Trophoblast cell (in vitro differentiated cells and primary cell): ENCODE results near the gene RHOBTB3.

Source experiments
- DNase-seq, 2 donors: peaks; one replicate each; pipeline ENCODE4 v3.0.0-alpha.2; 2016
- H2AFZ ChIP-seq: 2 replicates; pipeline ENCODE4 v1.6.1; 2013; ENCODE audit warnings: low read length, moderate library complexity, mild to moderate bottlenecking; ENCODE audit not compliant: insufficient read depth, poor library complexity
- H2AK5ac ChIP-seq: 2 replicates; pipeline ENCODE4 v1.6.1; 2013; ENCODE audit warnings: mild to moderate bottlenecking, low read length
- H2BK120ac ChIP-seq: 2 replicates; pipeline ENCODE4 v1.6.1; 2013; ENCODE audit warnings: low read length, mild to moderate bottlenecking, moderate library complexity; ENCODE audit not compliant: insufficient read depth, poor library complexity
- H2BK12ac ChIP-seq: 2 replicates; pipeline ENCODE4 v1.6.1; 2013; ENCODE audit warnings: mild to moderate bottlenecking, low read length, moderate library complexity
- H2BK5ac ChIP-seq: 2 replicates; pipeline ENCODE4 v1.6.1; 2013; ENCODE audit warnings: low read length, low read depth, moderate library complexity, mild to moderate bottlenecking; ENCODE audit not compliant: poor library complexity
- H3K14ac ChIP-seq: 2 replicates; pipeline ENCODE4 v1.6.1; 2013; ENCODE audit warnings: mild to moderate bottlenecking, low read length
- H3K18ac ChIP-seq: 2 replicates; pipeline ENCODE4 v1.6.1; 2013; ENCODE audit warnings: mild to moderate bottlenecking, low read length
- H3K23ac ChIP-seq: 2 replicates; pipeline ENCODE4 v1.6.1; 2013; ENCODE audit warnings: low read length
- H3K27ac ChIP-seq: 2 replicates; pipeline ENCODE4 v1.5.1; 2013; ENCODE audit warnings: low read depth, mild to moderate bottlenecking, inconsistent platforms, low read length, moderate library complexity
- H3K27me3 ChIP-seq: 2 replicates; pipeline ENCODE4 v1.6.1; 2013; ENCODE audit warnings: inconsistent platforms, mild to moderate bottlenecking, low read length, moderate library complexity; ENCODE audit not compliant: insufficient read depth
- H3K36me3 ChIP-seq, 2 experiments: 1 replicate in 1 of 2; 2 replicates in 1 of 2; pipeline ENCODE4 v1.6.1; 2013; ENCODE audit warnings: low read length in 2 of 2, mild to moderate bottlenecking in 2 of 2, moderate library complexity in 1 of 2; ENCODE audit not compliant: insufficient read depth in 2 of 2, control insufficient read depth in 1 of 2
- H3K4ac ChIP-seq: 2 replicates; pipeline ENCODE4 v1.6.1; 2013; ENCODE audit warnings: low read depth, mild to moderate bottlenecking, low read length, moderate library complexity
- H3K4me1 ChIP-seq, 2 experiments: 1 replicate in 1 of 2; 2 replicates in 1 of 2; pipeline ENCODE4 v1.6.1; 2013; ENCODE audit warnings: low read length in 2 of 2, mild to moderate bottlenecking in 2 of 2, moderate library complexity in 1 of 2; ENCODE audit not compliant: insufficient read depth in 2 of 2, control insufficient read depth in 1 of 2
- H3K4me2 ChIP-seq: 2 replicates; pipeline ENCODE4 v1.6.1; 2013; ENCODE audit warnings: inconsistent platforms, mild to moderate bottlenecking, low read length, moderate library complexity
- H3K4me3 ChIP-seq: 2 replicates; pipeline ENCODE4 v1.5.1; 2013; ENCODE audit warnings: mild to moderate bottlenecking, low read depth, low read length, inconsistent platforms
- H3K79me1 ChIP-seq: one replicate; pipeline ENCODE4 v1.6.1; 2013; ENCODE audit warnings: low read length
- H3K79me2 ChIP-seq: 2 replicates; pipeline ENCODE4 v1.6.1; 2013; ENCODE audit warnings: low read length, mild to moderate bottlenecking; ENCODE audit not compliant: control insufficient read depth, insufficient read depth, poor library complexity
- H3K9ac ChIP-seq: 2 replicates; pipeline ENCODE4 v1.6.1; 2013; ENCODE audit warnings: mild to moderate bottlenecking, low read length
- H3K9me3 ChIP-seq: 2 replicates; pipeline ENCODE4 v1.6.1; 2013; ENCODE audit warnings: low read depth, mild to moderate bottlenecking, control low read depth, inconsistent platforms, low read length; ENCODE audit not compliant: insufficient read depth
- H4K12ac ChIP-seq: 2 replicates; pipeline ENCODE4 v1.6.1; 2013; ENCODE audit warnings: low read depth, mild to moderate bottlenecking, low read length, moderate library complexity
- H4K8ac ChIP-seq: 2 replicates; pipeline ENCODE4 v1.6.1; 2013; ENCODE audit warnings: low read depth, mild to moderate bottlenecking, low read length, moderate library complexity
- H4K91ac ChIP-seq: one replicate; pipeline ENCODE4 v1.6.1; 2013; ENCODE audit warnings: low read depth, mild to moderate bottlenecking, low read length, moderate library complexity
- WGBS: extraction: QIAGEN DNeasy Blood & Tissue Kit; methylation state at CpG from one replicate; pipeline ENCODE4 v1.1.7; 2013; ENCODE audit warnings: missing lambda C conversion rate; ENCODE audit not compliant: insufficient read length, insufficient coverage; ENCODE audit errors: extremely low coverage; 5-methylcytosine and 5-hydroxymethylcytosine counted together

RHOBTB3 gene

DNA sequence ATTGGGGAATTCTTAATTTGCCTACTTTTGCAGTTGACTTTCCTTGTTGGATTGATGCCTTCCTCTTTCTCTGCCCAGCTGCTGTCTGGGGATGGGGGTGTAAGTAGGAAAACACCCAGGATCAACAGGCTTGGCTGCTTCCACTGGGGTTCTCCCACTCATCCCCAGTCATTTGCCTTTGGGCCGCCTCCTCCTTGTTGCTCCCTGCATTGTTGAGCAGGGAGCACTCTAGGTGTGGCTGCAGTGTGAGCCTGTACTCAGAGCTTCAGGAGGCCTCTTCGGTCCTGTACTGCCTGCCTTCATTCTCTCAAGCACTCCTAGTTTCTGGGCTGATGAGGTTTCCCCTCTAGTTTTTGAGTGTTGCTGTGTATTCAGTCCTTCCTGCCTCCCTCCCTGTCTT, 12.1 kb downstream of the RHOBTB3 start:
- Histone ChIP-seq H4K12ac (no peak overlapping the region), H3K36me3 (peaks cover 30 to 40% of the 10 kb centered on the region in 2 experiments), H3K9me3 (no peaks in the 10 kb centered on the region), H4K91ac (no peak overlapping the region), H3K27me3 (no peaks in the 10 kb centered on the region), H4K8ac (no peak overlapping the region), H3K79me2 (no peaks in the 10 kb centered on the region), H2BK12ac (no peak overlapping the region), H3K4me1 (peaks cover 0 to 3% of the 10 kb centered on the region in 2 experiments), H2BK5ac (no peak overlapping the region), H3K4me3 (no peak overlapping the region), H3K18ac (peak overlapping the region; percentile 40), H3K4ac (peak overlapping the region; percentile 58), H2AFZ (no peak overlapping the region), H3K27ac (no peak overlapping the region), H3K14ac (no peak overlapping the region), H3K4me2 (no peak overlapping the region), H3K79me1 (no peaks in the 10 kb centered on the region), H2BK120ac (no peak overlapping the region), H3K9ac (peak overlapping the region; percentile 56), H3K23ac (peak overlapping the region; percentile 6), H2AK5ac (no peak overlapping the region)
- no peak for DNase-seq
- WGBS: no CpG with 5 or more reads among the region's 2 CpGs

DNA sequence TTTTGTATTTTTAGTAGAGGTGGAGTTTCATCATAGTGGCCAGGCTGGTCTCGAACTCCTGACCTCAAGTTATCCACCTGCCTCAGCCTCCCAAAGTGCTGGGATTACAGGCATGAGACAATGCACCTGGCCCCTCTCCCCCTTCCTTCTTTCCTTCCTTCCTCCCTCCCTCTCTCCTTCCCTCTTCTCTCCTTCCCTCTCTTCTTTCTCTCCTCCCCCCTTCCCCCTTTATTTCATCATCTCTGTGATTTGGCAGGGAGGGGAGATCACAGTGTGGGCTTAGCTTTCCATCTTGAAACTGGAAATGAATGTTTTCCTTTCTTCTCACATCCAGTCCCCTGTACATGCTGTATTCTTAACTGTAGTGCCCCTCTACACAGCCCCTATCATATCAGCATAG, 12.7 kb downstream of the RHOBTB3 start:
- Histone ChIP-seq H2AFZ (no peak overlapping the region), H3K27ac (no peak overlapping the region), H3K4me1 (peaks cover 0 to 3% of the 10 kb centered on the region in 2 experiments), H3K27me3 (no peaks in the 10 kb centered on the region), H3K4me3 (no peak overlapping the region), H3K79me1 (no peaks in the 10 kb centered on the region), H3K23ac (no peak overlapping the region), H4K91ac (no peak overlapping the region), H2BK5ac (no peak overlapping the region), H3K36me3 (peaks cover 27 to 39% of the 10 kb centered on the region in 2 experiments), H2BK12ac (no peak overlapping the region), H3K79me2 (no peaks in the 10 kb centered on the region), H2BK120ac (no peak overlapping the region), H3K9ac (no peak overlapping the region), H3K4me2 (no peak overlapping the region), H3K18ac (no peak overlapping the region), H4K12ac (no peak overlapping the region), H3K9me3 (no peaks in the 10 kb centered on the region), H2AK5ac (no peak overlapping the region), H3K14ac (no peak overlapping the region), H4K8ac (no peak overlapping the region), H3K4ac (no peak overlapping the region)
- WGBS: no CpG with 5 or more reads among the region's 1 CpG
- no peak for DNase-seq

DNA sequence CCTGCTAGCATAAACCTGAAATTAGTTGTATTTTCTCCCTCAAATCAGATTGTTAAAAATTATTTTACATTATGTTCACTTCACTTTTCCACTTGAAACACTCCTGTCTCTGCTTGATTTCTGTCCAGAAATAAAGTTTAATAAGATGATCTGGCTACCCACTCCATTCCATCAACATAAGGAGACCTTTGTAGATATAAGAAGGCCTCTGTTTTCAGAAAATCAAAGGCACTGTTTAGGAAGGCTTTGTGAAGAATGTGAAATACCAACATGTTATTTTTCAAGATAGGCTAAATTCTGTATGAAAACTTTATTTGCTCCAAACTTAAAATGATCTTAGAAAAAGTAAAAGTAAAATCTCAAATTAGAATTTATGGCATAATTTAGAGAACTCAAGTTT, 15.1 kb downstream of the RHOBTB3 start:
- no peak overlapping the region for H3K18ac ChIP-seq
- H3K4me1 ChIP-seq: peaks cover 0 to 3% of the 10 kb centered on the region in 2 experiments
- no peak overlapping the region for H2BK12ac ChIP-seq
- H4K8ac ChIP-seq: no peak overlapping the region
- no peak overlapping the region for H3K23ac ChIP-seq
- H2BK5ac ChIP-seq: no peak overlapping the region
- H2AFZ ChIP-seq: no peak overlapping the region
- peaks cover 27 to 47% of the 10 kb centered on the region in 2 experiments for H3K36me3 ChIP-seq
- no peak overlapping the region for H4K12ac ChIP-seq
- no peaks in the 10 kb centered on the region for H3K79me2 ChIP-seq
- no peak for DNase-seq
- H3K79me1 ChIP-seq: no peaks in the 10 kb centered on the region
- H3K9ac ChIP-seq: no peak overlapping the region
- no peaks in the 10 kb centered on the region for H3K27me3 ChIP-seq
- H3K14ac ChIP-seq: no peak overlapping the region
- no peak overlapping the region for H4K91ac ChIP-seq
- no peak overlapping the region for H2BK120ac ChIP-seq
- H2AK5ac ChIP-seq: no peak overlapping the region
- no peak overlapping the region for H3K4me3 ChIP-seq
- H3K4me2 ChIP-seq: no peak overlapping the region
- no peaks in the 10 kb centered on the region for H3K9me3 ChIP-seq
- H3K4ac ChIP-seq: no peak overlapping the region
- H3K27ac ChIP-seq: no peak overlapping the region

DNA sequence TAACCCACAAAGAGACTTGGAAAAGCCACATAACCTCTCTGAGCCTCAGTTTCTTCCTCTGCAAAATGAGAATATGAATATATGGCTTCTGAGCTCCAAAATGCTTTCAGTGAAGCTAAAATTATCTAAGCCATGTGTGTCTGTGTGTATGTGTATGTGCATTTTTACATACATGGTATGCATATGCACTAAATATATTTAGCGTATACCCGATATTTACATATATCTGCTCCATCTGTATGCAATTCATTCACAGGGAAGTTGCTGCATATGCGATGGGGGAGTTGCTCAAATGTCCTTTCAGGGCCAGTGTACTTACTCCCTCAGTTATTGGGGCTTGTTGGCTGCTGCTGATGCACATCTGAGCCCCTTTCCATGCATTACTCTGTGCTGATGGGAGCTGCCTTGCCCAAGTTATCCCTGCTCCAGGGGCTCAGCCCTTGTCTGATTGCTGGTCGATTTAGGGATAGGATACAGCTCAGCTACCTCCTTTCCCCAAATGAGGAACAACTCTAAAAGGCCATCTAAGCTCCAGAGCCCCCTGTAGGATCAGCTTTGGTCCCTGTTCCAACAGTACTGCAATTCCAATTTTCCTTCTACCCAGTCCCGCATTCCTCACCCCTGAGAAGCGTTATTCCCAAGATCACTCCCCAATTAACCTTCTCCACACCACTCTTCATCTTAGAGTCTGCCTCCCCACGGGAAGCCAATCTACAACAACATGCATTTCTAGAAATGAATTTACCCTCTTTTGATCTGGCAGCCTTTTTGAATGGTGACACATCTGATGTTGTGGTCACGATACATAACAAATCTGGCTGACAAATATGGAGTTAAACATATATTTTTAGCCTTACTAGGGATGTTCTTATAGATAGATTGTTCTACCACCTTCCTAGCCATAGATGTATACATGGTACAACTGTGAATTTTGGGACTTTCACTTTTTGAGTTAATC, 15.9 kb downstream of the RHOBTB3 start:
- no peak overlapping the region for H3K18ac ChIP-seq
- H4K12ac ChIP-seq: no peak overlapping the region
- H3K4me3 ChIP-seq: no peak overlapping the region
- no peak overlapping the region for H3K14ac ChIP-seq
- H2AK5ac ChIP-seq: no peak overlapping the region
- no peaks in the 10 kb centered on the region for H3K9me3 ChIP-seq
- H3K36me3 ChIP-seq: peaks cover 26 to 49% of the 10 kb centered on the region in 2 experiments
- no peaks in the 10 kb centered on the region for H3K27me3 ChIP-seq
- no peaks in the 10 kb centered on the region for H3K79me2 ChIP-seq
- H3K4ac ChIP-seq: no peak overlapping the region
- no peak overlapping the region for H4K8ac ChIP-seq
- H3K23ac ChIP-seq: no peak overlapping the region
- no peak overlapping the region for H3K27ac ChIP-seq
- H2AFZ ChIP-seq: no peak overlapping the region
- no peak overlapping the region for H2BK12ac ChIP-seq
- 100% methylated on average over 2 of the region's 8 CpGs for WGBS
- H3K9ac ChIP-seq: no peak overlapping the region
- no peak overlapping the region for H4K91ac ChIP-seq
- no peak for DNase-seq
- peaks cover 0 to 3% of the 10 kb centered on the region in 2 experiments for H3K4me1 ChIP-seq
- H2BK5ac ChIP-seq: no peak overlapping the region
- no peak overlapping the region for H2BK120ac ChIP-seq
- no peaks in the 10 kb centered on the region for H3K79me1 ChIP-seq
- H3K4me2 ChIP-seq: no peak overlapping the region
